ENCODE data around the gene AGA. TPM values are rescaled to one million over a fixed set of nuclear protein-coding genes. Genes with fewer than 3 reads are reported as not detected.

Gene AGA
- polyA plus RNA-seq, 3 donors = 35.0 to 35.8 (median 35.7) TPM

DNA sequence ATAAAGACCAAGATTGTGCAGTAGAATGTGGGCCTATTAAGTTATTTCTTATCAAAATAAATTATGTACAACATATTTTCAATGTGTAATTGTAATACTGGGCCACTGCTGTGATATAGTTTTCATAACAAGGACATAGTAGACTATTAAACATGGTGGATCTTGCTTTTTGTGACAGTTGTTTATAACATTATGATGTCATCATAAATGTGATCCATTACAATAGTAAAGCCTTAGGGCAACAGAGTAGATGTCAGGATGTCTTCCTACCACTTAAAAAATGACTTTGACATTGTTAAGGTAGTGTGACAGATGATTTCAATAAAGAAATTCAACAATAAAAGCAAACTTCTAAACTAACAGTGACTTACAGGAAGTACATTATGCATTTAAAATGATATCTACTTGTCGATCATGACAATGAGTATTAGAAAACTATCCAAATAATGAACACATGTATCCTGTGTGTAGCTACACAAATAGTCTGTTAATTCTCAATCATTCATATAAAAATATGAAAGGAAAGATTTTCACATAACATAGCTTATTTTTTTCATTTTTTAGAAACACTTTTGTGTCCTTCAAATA lies 5.3 kb upstream of the AGA start:
- no peak for DNase-seq (ENCODE audit: low read depth in 3 of 3, low spot score in 2 of 3)

DNA sequence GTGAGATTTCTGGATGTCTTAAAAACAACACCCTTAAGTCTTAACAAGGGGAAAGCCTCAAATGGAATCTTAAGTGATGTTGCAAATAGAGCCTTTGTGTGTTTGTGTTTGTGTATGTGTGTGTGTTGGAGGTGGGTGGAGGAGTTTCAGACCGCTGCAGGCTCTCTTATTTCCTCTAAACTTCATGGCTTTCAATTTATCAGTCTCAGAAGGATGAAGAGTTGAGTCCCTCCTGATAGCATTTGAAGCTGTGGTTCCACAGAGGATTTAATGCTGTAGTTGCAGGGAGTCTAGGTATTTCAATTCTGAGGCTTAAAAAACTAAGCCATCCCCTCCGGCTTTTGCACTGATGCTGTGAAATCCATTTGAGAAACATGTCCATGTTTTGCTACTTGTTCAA lies 4.3 kb upstream of the AGA start:
- DNase-seq (ENCODE audit: low read depth in 3 of 3, low spot score in 2 of 3) = no peak

GRCh38 chr4:177444911-177445736 lies 2.9 kb upstream of the AGA start:
- no peak for DNase-seq (ENCODE audit: low read depth in 3 of 3, low spot score in 2 of 3)

- DNase-seq (ENCODE audit: low read depth in 3 of 3, low spot score in 2 of 3) = no peak
Observed at GRCh38 chr4:177441061-177441802, 1.0 kb downstream of the AGA start.

DNA sequence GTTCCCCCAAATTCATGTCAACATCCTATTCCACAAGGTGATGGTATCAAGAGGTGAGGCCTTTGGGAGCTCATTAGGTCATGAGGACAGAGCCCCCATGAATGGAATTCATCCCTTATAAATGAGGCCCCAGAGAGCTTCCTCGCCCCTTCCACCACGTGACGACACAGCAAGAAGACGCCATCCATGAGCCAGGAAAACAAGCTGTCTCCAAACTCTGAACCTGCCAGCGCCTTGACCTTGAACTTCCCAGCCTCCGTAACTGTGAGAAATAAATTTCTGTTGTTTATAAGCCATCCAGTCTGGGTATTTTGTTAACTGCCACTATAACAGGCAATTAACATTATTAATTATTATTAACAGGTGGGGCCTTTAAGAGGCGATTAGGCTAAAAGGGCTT lies 5.8 kb downstream of the AGA start:
- DNase-seq (ENCODE audit: low read depth in 3 of 3, low spot score in 2 of 3) = no peak

- DNase-seq (ENCODE audit: low read depth in 3 of 3, low spot score in 2 of 3) = no peak
Observed at GRCh38 chr4:177434667-177435066, 7.6 kb downstream of the AGA start.

DNA sequence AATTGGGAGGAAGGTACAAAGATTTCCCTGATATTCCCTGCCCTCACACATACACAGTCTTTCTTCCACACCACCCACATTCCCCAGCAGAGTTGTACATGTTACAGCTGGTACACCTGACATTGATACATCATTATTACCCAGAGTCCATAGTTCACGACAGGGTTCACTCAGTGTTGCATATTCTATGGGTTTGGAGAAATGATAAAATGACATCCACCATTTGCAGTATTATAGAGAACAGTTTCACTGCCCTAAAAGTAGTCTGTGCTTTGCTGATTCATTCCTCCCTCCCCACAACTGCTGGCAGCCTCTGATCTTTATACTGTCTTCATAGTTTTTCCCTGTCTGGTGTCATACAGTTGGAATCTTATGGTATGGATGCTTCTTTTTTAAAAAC lies 15.0 kb downstream of the AGA start:
- no peak for DNase-seq (ENCODE audit: low read depth in 3 of 3, low spot score in 2 of 3)

DNA sequence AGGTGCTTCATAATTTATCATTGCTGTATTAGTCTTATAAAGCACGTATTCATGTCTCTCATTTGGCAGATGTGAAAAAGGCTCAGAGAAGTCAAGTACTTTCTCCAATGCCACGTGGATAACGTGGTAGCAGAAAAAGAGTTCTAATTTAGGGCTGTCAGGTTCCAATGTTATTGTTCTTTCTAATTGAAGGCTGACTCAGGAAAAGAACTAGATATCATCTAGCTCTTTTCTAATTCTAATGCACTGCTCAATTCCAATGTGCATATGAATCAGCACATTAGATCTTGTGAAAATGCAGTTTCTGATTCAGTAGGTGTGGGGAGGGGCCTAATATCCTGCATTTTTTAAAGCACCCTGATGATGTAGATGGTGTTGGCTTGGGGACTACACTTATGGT lies 22.8 kb downstream of the AGA start:
- DNase-seq (ENCODE audit: low read depth in 3 of 3, low spot score in 2 of 3) = no peak

DNA sequence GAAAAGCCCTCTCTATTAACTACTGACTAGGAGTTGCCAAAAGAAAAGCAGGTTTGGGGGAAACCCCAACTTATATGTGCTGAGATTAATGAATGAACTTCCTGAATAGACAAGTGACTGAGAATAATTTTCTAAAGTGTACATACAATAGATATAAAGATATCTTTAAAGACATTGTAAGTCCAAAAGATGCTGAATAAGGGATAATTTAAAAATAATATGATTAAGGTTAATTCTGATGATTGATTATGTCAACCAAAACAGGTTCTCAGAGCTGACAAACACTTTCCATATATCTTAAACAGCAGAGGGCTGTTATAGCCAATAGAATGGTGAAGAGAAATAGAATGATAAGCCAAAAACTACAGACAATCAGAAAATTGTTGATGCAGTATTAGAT lies 28.6 kb downstream of the AGA start:
- DNase-seq (ENCODE audit: low read depth in 3 of 3, low spot score in 2 of 3) = no peak

GRCh38 chr4:177413076-177413475 lies 29.2 kb downstream of the AGA start:
- DNase-seq (ENCODE audit: low read depth in 3 of 3, low spot score in 2 of 3) = no peak

- no peak for DNase-seq (ENCODE audit: low read depth in 3 of 3, low spot score in 2 of 3)
Observed at GRCh38 chr4:177411996-177412395, 30.2 kb downstream of the AGA start.

GRCh38 chr4:177410566-177410965 lies 31.7 kb downstream of the AGA start:
- no peak for DNase-seq (ENCODE audit: low read depth in 3 of 3, low spot score in 2 of 3)

- no peak for DNase-seq (ENCODE audit: low read depth in 3 of 3, low spot score in 2 of 3)
Observed at GRCh38 chr4:177408023-177408422, 34.2 kb downstream of the AGA start.

- DNase-seq (ENCODE audit: low read depth in 3 of 3, low spot score in 2 of 3) = no peak
Observed at GRCh38 chr4:177405508-177405907, 36.7 kb downstream of the AGA start.

- DNase-seq (ENCODE audit: low read depth in 3 of 3, low spot score in 2 of 3) = no peak
Observed at GRCh38 chr4:177404986-177405385, 37.3 kb downstream of the AGA start.

GRCh38 chr4:177404342-177404741 lies 37.9 kb downstream of the AGA start:
- DNase-seq (ENCODE audit: low read depth in 3 of 3, low spot score in 2 of 3) = no peak

DNA sequence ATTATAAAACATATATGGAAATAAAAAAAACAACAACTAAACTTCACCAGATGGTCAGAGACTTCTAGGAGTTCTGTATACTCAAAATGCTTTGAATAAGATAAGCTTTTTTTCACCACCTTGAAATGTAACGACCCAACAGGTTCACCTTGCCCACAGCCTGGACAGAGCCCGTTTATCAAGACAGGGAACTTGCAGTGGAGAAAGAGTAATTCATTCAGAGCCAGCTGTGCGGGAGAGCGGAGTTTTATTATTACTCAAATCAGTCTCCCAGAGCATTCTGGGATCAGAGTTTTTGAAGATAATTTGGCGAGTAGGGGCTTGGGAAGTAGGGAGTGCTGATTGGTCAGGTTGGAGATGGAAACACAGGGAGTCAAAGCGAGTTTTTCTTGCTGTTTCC lies 38.5 kb downstream of the AGA start:
- no peak for DNase-seq (ENCODE audit: low read depth in 3 of 3, low spot score in 2 of 3)

GRCh38 chr4:177401658-177402273 lies 40.5 kb downstream of the AGA start:
- DNase-seq (ENCODE audit: low read depth in 3 of 3, low spot score in 2 of 3) = no peak

GRCh38 chr4:177400030-177400429 lies 42.2 kb downstream of the AGA start:
- DNase-seq (ENCODE audit: low read depth in 3 of 3, low spot score in 2 of 3) = no peak

DNA sequence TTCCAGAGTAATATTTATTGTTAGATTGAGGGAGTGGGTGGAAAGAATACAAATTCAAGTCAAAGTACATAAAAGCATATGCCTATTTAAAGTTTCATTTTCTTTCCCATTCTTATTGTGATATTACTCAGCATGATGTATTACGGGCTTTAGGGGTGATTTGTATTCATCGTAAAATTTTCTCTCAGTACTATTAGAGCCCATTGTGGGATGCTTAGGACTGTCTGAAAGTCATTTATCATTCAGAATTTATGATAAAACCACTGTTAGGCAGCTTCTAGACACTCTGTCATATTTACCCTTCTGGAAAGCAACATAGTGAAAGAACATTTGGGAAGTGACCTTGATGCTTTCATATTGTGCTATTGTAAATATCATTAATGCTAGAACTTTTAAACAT lies 45.9 kb downstream of the AGA start:
- no peak for DNase-seq (ENCODE audit: low read depth in 3 of 3, low spot score in 2 of 3)

GRCh38 chr4:177393236-177393635 lies 49.0 kb downstream of the AGA start:
- DNase-seq (ENCODE audit: low read depth in 3 of 3, low spot score in 2 of 3) = no peak
